ENCODE measurements around the gene MYO1E. TPM values are rescaled to one million over a fixed set of nuclear protein-coding genes. Genes with fewer than 3 reads are reported as not detected.

MYO1E gene
- total RNA-seq, 4 donors from 2014 or later = 131 to 388 (median 345) TPM

DNA sequence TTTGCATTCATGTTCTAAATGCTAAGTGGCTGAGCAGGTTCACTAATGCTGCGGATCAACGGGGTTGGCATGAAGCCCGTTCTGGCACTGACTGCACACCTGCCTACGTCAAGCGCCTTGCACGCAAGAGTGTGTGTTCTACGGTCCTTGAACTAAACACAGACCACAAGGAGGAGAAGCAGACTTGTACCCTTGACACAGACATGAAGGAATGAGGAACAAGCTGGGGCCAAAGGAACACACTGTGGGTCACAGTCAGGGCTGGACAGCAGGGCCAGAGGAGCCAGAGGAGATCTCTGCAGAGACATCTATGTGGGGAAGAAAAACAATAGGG lies 214.0 kb downstream of the MYO1E start:
- no peak for DNase-seq
- H3K27me3 ChIP-seq = no peaks in the 10 kb centered on the region
- intact Hi-C loops (cut with DNase I; ENCODE audit: low total_unique reads) = no loop called here
- 87% methylated on average over 7 of the region's 7 CpGs; no CpG with 5 or more reads in 1 of the 2 donors for WGBS, 2 donors (ENCODE audit: low coverage in 1 of 2)
- no peak overlapping the region for H3K27ac ChIP-seq
- in situ Hi-C loops (cut with MboI; ENCODE audit: low pct_ligation_motif_present in 1 of 4, low pct_unique_long_range_greater_than_20kb in 1 of 4, low sequenced_read_pairs in 3 of 4) = loop anchor here in 1 of 4 donors (25.0 kb wide), 1 partner anchor 329 kb away; no protein-coding TSS in a partner anchor
- no peak overlapping the region for H3K4me3 ChIP-seq
- no peaks in the 10 kb centered on the region for H3K4me1 ChIP-seq
- peaks cover 0 to 53% (median 19%) of the 10 kb centered on the region in 4 donors for H3K36me3 ChIP-seq
- H3K9me3 ChIP-seq = no peaks in the 10 kb centered on the region
- TF ChIP-seq POLR2A (IDR thresholded peaks at IDR 0.05) (no peak), CTCF (IDR thresholded peaks at IDR 0.05) (no peak), POLR2AphosphoS5 (IDR thresholded peaks at IDR 0.05) (no peak), EP300 (IDR thresholded peaks at IDR 0.05; ENCODE audit: low read depth) (no peak)

- H3K27me3 ChIP-seq = no peaks in the 10 kb centered on the region
- intact Hi-C loops (cut with DNase I; ENCODE audit: low total_unique reads) = no loop called here
- no peaks in the 10 kb centered on the region for H3K4me1 ChIP-seq
- H3K9me3 ChIP-seq = no peaks in the 10 kb centered on the region
- no peak for TF ChIP-seq EP300 (IDR thresholded peaks at IDR 0.05; ENCODE audit: low read depth)
- no peak for TF ChIP-seq CTCF (IDR thresholded peaks at IDR 0.05)
- no peak for TF ChIP-seq POLR2AphosphoS5 (IDR thresholded peaks at IDR 0.05)
- TF ChIP-seq POLR2A (IDR thresholded peaks at IDR 0.05) = no peak
- peaks cover 0 to 58% (median 22%) of the 10 kb centered on the region in 4 donors for H3K36me3 ChIP-seq
- H3K27ac ChIP-seq = no peak overlapping the region
- H3K4me3 ChIP-seq = no peak overlapping the region
- 93 to 95% methylated on average over 7 to 9 of the region's 9 CpGs for WGBS, 2 donors (ENCODE audit: low coverage in 1 of 2)
- in situ Hi-C loops (cut with MboI; ENCODE audit: low pct_ligation_motif_present in 1 of 4, low pct_unique_long_range_greater_than_20kb in 1 of 4, low sequenced_read_pairs in 3 of 4) = loop anchor here in 1 of 4 donors (25.0 kb wide), 1 partner anchor 329 kb away; no protein-coding TSS in a partner anchor
- no peak for DNase-seq
Observed at GRCh38 chr15:59157840-59158700, 214.6 kb downstream of the MYO1E start.

- DNase-seq = no peak
- Histone ChIP-seq H3K27ac (no peak overlapping the region), H3K4me3 (no peak overlapping the region), H3K9me3 (no peaks in the 10 kb centered on the region), H3K36me3 (peaks cover 0 to 59% (median 25%) of the 10 kb centered on the region in 4 donors), H3K4me1 (no peaks in the 10 kb centered on the region), H3K27me3 (no peaks in the 10 kb centered on the region)
- in situ Hi-C loops (cut with MboI; ENCODE audit: low pct_ligation_motif_present in 1 of 4, low pct_unique_long_range_greater_than_20kb in 1 of 4, low sequenced_read_pairs in 3 of 4) = loop anchor here in 1 of 4 donors (25.0 kb wide), 1 partner anchor 330 kb away; no protein-coding TSS in a partner anchor
- TF ChIP-seq EP300 (IDR thresholded peaks at IDR 0.05; ENCODE audit: low read depth) = no peak
- TF ChIP-seq POLR2AphosphoS5 (IDR thresholded peaks at IDR 0.05) = no peak
- no peak for TF ChIP-seq CTCF (IDR thresholded peaks at IDR 0.05)
- TF ChIP-seq POLR2A (IDR thresholded peaks at IDR 0.05) = no peak
- intact Hi-C loops (cut with DNase I; ENCODE audit: low total_unique reads) = no loop called here
- WGBS, 2 donors (ENCODE audit: low coverage in 1 of 2) = 88 to 95% methylated on average over 5 of the region's 5 CpGs
Observed at GRCh38 chr15:59157396-59157795, 215.3 kb downstream of the MYO1E start.

DNA sequence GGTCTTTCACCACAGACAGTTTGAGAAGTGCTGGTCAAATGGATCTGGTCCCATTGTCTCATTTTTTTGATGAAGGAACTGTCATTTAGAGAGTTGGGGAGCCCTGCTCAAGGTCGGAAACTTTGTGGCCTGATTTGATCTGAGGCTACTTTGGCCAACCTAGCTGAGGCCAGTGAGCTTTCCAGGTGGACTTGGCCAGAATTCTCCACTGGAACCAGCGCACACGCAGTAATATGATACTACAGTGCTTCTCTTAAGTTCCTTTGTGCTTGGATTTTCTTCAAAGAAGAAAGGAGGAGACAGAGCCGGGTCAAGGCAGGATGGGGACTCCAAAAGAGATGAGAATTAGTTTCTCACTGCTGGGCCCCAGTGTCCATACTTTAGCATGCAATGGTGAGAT lies 217.2 kb downstream of the MYO1E start:
- WGBS, 2 donors (ENCODE audit: low coverage in 1 of 2) = 80 to 95% methylated on average over 1 to 4 of the region's 4 CpGs
- intact Hi-C loops (cut with DNase I; ENCODE audit: low total_unique reads) (no loop called here), in situ Hi-C loops (cut with MboI; ENCODE audit: low pct_ligation_motif_present in 1 of 4, low pct_unique_long_range_greater_than_20kb in 1 of 4, low sequenced_read_pairs in 3 of 4) (loop anchor here in 1 of 4 donors (25.0 kb wide), 1 partner anchor 332 kb away; no protein-coding TSS in a partner anchor)
- Histone ChIP-seq H3K27me3 (no peaks in the 10 kb centered on the region), H3K36me3 (peaks cover 0 to 52% (median 25%) of the 10 kb centered on the region in 4 donors), H3K9me3 (no peaks in the 10 kb centered on the region), H3K27ac (no peak overlapping the region), H3K4me1 (no peaks in the 10 kb centered on the region), H3K4me3 (no peak overlapping the region)
- no peak for TF ChIP-seq POLR2A (IDR thresholded peaks at IDR 0.05)
- TF ChIP-seq CTCF (IDR thresholded peaks at IDR 0.05) = no peak
- no peak for TF ChIP-seq POLR2AphosphoS5 (IDR thresholded peaks at IDR 0.05)
- no peak for TF ChIP-seq EP300 (IDR thresholded peaks at IDR 0.05; ENCODE audit: low read depth)
- no peak for DNase-seq

Measured in transverse colon (tissue), 4 donors.